ENCODE results near the gene SPSB2.

Gene SPSB2

DNA sequence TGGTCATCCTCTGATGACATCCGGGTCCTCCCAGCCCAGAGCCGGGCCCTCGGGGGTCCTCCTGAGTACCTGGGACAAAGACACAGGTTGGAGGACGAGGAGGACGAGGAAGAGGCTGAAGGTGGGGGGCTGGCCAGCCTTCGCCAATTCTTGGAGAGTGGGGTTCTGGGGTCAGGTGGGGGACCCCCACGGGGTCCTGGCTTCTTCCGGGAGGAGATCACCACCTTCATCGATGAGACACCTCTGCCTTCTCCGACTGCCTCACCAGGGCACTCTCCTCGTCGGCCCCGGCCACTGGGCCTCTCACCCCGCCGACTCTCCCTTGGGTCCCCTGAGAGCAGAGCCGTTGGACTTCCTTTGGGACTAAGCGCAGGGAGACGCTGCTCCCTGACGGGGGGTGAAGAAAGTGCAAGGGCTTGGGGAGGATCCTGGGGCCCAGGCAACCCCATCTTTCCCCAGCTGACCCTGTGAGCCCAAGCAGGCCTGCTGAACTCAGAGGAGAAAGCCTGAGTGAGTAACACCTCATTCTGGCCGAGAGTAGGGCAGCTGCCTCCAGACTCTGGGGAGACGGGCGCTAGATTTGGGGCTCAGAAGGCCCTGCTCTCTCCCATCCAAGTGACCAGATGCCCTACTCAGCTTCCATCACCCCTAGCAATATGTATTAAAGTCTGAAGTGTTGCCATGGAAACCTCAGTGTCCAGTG is 46.2 kb downstream of the SPSB2 start:
- TF ChIP-seq SIN3A (IDR thresholded peaks at IDR 0.05; ENCODE audit: borderline replicate concordance, insufficient read depth, low read length) (no peak), POLR2AphosphoS5 (IDR thresholded peaks at IDR 0.05; ENCODE audit: low read depth, low read length) (no peak), FOXP2 (optimal IDR thresholded peaks at IDR 0.05; ENCODE audit: borderline replicate concordance, extremely low read depth, extremely low read length, insufficient read depth) (no peak)

DNA sequence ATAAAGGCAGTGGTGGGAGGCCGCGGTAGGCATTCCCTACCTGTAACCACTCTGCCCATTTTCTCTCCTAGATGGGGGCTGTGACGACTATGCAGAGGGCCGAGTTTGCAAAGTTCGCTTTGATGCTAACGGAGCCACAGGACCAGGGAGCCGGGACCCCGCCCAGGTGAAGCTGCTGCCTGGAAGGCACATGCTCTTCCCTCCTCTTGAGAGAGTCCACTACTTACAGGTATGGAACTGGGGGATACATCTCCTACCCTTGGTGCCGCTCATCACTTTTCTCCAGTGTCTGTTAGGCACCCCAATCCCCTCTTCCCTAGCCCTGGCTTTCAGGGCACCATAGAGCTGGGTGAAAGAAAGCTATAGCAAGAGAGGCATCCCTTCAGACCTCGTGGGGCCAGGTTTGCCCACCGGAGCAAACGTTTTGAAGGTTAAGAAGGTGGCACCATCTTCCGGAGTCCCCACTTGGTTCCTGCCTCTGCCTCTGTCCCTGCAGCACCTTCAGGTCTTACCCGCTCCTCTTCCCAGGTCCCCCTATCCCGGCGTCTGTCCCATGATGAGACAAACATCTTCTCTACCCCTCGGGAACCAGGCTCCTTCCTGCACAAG is 46.9 kb downstream of the SPSB2 start:
- TF ChIP-seq FOXP2 (optimal IDR thresholded peaks at IDR 0.05; ENCODE audit: borderline replicate concordance, extremely low read depth, extremely low read length, insufficient read depth) (no peak), POLR2AphosphoS5 (IDR thresholded peaks at IDR 0.05; ENCODE audit: low read depth, low read length) (no peak), TAF1 (IDR thresholded peaks at IDR 0.05; ENCODE audit: borderline replicate concordance, insufficient read depth, low read length) (no peak), SIN3A (IDR thresholded peaks at IDR 0.05; ENCODE audit: borderline replicate concordance, insufficient read depth, low read length) (no peak)
- TF ChIP-seq, protein P1, sequence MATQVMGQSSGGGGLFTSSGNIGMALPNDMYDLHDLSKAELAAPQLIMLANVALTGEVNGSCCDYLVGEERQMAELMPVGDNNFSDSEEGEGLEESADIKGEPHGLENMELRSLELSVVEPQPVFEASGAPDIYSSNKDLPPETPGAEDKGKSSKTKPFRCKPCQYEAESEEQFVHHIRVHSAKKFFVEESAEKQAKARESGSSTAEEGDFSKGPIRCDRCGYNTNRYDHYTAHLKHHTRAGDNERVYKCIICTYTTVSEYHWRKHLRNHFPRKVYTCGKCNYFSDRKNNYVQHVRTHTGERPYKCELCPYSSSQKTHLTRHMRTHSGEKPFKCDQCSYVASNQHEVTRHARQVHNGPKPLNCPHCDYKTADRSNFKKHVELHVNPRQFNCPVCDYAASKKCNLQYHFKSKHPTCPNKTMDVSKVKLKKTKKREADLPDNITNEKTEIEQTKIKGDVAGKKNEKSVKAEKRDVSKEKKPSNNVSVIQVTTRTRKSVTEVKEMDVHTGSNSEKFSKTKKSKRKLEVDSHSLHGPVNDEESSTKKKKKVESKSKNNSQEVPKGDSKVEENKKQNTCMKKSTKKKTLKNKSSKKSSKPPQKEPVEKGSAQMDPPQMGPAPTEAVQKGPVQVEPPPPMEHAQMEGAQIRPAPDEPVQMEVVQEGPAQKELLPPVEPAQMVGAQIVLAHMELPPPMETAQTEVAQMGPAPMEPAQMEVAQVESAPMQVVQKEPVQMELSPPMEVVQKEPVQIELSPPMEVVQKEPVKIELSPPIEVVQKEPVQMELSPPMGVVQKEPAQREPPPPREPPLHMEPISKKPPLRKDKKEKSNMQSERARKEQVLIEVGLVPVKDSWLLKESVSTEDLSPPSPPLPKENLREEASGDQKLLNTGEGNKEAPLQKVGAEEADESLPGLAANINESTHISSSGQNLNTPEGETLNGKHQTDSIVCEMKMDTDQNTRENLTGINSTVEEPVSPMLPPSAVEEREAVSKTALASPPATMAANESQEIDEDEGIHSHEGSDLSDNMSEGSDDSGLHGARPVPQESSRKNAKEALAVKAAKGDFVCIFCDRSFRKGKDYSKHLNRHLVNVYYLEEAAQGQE (IDR thresholded peaks at IDR 0.05; ENCODE audit: insufficient read depth in 1 of 2, low read depth in 2 of 2, low read length in 2 of 2): no peak

DNA sequence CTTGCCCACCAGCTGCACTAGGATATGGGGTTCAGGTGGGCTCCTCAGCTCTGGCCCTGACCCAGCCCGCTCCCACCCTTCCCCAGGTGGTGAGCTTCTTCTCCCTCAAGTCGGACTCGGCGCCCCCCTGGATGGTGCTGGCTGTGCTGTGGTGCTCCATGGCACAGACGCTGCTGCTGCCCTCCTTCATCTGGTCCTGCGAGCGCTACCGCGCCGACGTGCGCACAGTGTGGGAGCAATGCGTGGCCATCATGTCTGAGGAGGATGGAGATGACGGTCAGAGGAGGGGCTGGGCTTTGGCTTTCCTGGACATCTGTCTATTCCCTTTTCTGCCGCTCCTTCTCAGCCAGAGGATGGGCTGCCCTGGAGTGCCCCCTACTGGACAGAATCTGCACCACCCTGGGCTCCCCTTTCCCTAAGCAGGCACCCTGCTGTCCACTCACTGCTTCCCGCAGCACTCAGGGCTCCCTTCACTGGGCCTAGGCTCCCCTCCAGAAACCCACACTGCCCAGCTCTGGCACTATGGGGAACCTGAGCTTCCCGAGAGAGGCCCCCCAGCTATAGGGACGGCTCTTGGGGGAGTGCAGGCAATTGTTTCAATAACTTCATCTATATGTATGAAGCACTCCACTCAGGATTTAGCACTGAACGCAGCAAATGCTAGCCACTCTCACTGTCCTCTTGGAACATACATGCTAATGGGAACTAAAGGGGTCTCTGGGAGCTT is 47.5 kb downstream of the SPSB2 start:
- TF ChIP-seq TAF1 (IDR thresholded peaks at IDR 0.05; ENCODE audit: borderline replicate concordance, insufficient read depth, low read length): no peak
- TF ChIP-seq SIN3A (IDR thresholded peaks at IDR 0.05; ENCODE audit: borderline replicate concordance, insufficient read depth, low read length): no peak
- no peak for TF ChIP-seq FOXP2 (optimal IDR thresholded peaks at IDR 0.05; ENCODE audit: borderline replicate concordance, extremely low read depth, extremely low read length, insufficient read depth)
- TF ChIP-seq, protein P1 (IDR thresholded peaks at IDR 0.05; ENCODE audit: insufficient read depth in 1 of 2, low read depth in 2 of 2, low read length in 2 of 2): no peak
- no peak; the same call in 1 of the 2 replicates for TF ChIP-seq POLR2AphosphoS5 (IDR thresholded peaks at IDR 0.05; ENCODE audit: low read depth, low read length)

DNA sequence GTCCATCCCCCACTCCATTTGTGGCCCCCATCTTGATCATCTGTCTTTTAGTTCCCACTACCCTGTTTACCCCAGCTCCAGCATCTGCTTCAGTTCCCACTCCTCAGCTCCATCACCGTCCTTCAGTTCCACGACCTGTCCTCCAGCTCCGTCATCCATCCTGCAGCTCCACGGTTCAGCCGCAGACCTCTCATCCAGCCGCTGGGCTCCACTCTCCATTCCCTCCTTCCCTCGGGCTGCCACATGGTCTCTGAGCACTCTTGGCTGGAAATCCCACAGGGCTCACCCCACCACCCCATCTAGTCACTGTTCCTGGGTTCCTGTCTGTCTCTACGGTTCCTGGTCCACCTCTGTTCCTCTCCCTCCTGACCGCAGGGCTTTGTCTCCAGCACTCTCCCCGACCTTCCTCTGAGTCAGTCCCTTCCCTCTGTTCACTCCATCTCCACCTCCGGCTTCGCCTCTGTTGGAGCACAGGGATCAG is 48.2 kb downstream of the SPSB2 start:
- TF ChIP-seq TAF1 (IDR thresholded peaks at IDR 0.05; ENCODE audit: borderline replicate concordance, insufficient read depth, low read length) (no peak), FOXP2 (optimal IDR thresholded peaks at IDR 0.05; ENCODE audit: borderline replicate concordance, extremely low read depth, extremely low read length, insufficient read depth) (no peak), SIN3A (IDR thresholded peaks at IDR 0.05; ENCODE audit: borderline replicate concordance, insufficient read depth, low read length) (no peak), POLR2AphosphoS5 (IDR thresholded peaks at IDR 0.05; ENCODE audit: low read depth, low read length) (no peak)
- TF ChIP-seq, protein P1 (IDR thresholded peaks at IDR 0.05; ENCODE audit: insufficient read depth in 1 of 2, low read depth in 2 of 2, low read length in 2 of 2): no peak

DNA sequence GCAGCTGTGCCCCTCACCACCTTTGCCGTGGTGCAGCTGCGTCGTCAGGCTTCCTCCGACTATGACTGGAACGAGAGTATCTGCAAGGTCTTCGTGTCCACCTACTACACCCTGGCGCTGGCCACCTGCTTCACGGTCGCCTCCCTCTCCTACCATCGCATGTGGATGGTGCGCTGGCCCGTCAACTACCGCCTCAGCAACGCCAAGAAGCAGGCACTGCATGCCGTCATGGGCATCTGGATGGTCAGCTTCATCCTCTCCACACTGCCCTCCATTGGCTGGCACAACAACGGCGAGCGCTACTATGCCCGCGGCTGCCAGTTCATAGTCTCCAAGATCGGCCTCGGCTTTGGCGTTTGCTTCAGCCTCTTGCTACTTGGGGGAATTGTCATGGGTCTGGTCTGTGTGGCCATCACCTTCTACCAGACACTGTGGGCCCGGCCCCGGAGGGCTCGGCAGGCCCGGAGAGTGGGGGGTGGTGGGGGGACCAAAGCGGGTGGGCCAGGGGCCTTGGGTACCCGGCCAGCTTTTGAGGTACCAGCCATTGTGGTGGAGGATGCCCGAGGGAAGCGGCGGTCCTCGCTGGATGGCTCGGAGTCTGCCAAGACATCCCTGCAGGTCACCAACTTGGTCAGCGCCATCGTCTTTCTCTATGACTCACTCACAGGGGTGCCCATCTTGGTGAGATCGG is 48.9 kb downstream of the SPSB2 start:
- TF ChIP-seq, protein P1 (IDR thresholded peaks at IDR 0.05; ENCODE audit: insufficient read depth in 1 of 2, low read depth in 2 of 2, low read length in 2 of 2): no peak
- no peak for TF ChIP-seq TAF1 (IDR thresholded peaks at IDR 0.05; ENCODE audit: borderline replicate concordance, insufficient read depth, low read length)
- no peak for TF ChIP-seq POLR2AphosphoS5 (IDR thresholded peaks at IDR 0.05; ENCODE audit: low read depth, low read length)
- TF ChIP-seq FOXP2 (optimal IDR thresholded peaks at IDR 0.05; ENCODE audit: borderline replicate concordance, extremely low read depth, extremely low read length, insufficient read depth): no peak
